ENCODE data around the gene COL5A1.

GRCh38 chr9:134741846-134742245 lies 100.2 kb downstream of the COL5A1 start:
- no peak for TF ChIP-seq CTCF (IDR thresholded peaks at IDR 0.05; ENCODE audit: borderline replicate concordance, extremely low read depth, low read length, poor library complexity, severe bottlenecking)
- TF ChIP-seq EZH2 (IDR thresholded peaks at IDR 0.05; ENCODE audit: borderline replicate concordance, low read depth, low read length, severe bottlenecking), result no peak

Measured in DND-41 (cell line).